Measurements from ENCODE around the gene CACNA2D3.

DNA sequence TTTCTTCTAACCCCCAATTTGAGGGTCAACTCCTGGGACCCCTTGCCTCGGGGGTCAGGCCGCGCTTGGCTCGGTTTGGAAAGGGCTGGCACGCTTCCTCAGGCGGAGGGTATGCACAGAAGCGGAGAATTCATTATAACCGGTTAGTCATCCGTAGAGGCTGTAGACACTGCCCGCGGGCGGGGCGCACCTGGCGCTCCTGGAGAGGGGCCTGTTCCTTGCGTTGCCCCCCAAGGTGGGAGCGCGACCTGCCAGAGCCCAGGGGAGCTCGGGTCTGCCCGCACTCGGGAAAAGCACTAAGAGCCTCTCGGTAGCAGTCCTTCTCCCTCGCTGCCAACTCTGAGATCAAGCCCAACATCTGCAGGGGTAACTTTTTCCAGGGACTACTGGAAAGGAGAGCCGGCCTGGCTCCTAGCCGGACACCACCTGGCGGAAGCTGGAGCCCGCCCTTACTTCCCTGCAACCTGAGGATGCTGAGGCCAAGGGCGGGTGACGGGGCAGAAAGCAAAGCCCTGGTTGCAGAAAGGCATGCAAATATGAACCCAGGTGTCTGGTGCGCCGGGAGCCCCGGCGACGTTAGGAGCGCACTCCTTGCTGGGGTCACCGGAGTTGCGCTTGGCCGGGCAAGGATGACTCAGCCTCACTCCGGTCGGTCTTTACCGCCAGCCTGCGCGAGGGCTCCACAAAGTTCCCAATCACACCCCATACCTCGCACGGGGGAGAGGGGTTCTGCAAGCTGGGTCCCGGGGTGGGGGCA, 1.5 kb upstream of the CACNA2D3 start:
- no peak for TF ChIP-seq TAF1 (IDR thresholded peaks at IDR 0.05; ENCODE audit: low read depth)
- TF ChIP-seq, protein P1, sequence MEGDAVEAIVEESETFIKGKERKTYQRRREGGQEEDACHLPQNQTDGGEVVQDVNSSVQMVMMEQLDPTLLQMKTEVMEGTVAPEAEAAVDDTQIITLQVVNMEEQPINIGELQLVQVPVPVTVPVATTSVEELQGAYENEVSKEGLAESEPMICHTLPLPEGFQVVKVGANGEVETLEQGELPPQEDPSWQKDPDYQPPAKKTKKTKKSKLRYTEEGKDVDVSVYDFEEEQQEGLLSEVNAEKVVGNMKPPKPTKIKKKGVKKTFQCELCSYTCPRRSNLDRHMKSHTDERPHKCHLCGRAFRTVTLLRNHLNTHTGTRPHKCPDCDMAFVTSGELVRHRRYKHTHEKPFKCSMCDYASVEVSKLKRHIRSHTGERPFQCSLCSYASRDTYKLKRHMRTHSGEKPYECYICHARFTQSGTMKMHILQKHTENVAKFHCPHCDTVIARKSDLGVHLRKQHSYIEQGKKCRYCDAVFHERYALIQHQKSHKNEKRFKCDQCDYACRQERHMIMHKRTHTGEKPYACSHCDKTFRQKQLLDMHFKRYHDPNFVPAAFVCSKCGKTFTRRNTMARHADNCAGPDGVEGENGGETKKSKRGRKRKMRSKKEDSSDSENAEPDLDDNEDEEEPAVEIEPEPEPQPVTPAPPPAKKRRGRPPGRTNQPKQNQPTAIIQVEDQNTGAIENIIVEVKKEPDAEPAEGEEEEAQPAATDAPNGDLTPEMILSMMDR (IDR thresholded peaks at IDR 0.05; ENCODE audit: poor library complexity, severe bottlenecking): no peak
- TF ChIP-seq, protein P2, sequence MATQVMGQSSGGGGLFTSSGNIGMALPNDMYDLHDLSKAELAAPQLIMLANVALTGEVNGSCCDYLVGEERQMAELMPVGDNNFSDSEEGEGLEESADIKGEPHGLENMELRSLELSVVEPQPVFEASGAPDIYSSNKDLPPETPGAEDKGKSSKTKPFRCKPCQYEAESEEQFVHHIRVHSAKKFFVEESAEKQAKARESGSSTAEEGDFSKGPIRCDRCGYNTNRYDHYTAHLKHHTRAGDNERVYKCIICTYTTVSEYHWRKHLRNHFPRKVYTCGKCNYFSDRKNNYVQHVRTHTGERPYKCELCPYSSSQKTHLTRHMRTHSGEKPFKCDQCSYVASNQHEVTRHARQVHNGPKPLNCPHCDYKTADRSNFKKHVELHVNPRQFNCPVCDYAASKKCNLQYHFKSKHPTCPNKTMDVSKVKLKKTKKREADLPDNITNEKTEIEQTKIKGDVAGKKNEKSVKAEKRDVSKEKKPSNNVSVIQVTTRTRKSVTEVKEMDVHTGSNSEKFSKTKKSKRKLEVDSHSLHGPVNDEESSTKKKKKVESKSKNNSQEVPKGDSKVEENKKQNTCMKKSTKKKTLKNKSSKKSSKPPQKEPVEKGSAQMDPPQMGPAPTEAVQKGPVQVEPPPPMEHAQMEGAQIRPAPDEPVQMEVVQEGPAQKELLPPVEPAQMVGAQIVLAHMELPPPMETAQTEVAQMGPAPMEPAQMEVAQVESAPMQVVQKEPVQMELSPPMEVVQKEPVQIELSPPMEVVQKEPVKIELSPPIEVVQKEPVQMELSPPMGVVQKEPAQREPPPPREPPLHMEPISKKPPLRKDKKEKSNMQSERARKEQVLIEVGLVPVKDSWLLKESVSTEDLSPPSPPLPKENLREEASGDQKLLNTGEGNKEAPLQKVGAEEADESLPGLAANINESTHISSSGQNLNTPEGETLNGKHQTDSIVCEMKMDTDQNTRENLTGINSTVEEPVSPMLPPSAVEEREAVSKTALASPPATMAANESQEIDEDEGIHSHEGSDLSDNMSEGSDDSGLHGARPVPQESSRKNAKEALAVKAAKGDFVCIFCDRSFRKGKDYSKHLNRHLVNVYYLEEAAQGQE (IDR thresholded peaks at IDR 0.05; ENCODE audit: borderline replicate concordance): no peak
- TF ChIP-seq EZH2 (IDR thresholded peaks at IDR 0.05; ENCODE audit: borderline replicate concordance, insufficient read depth, low read length, poor library complexity, severe bottlenecking): no peak
- no peak for TF ChIP-seq SMC3 (conservative IDR thresholded peaks at IDR 0.05; ENCODE audit: poor library complexity)
- no peak for TF ChIP-seq POLR2AphosphoS5 (IDR thresholded peaks at IDR 0.05)

All from neural cell (in vitro differentiated cells).